DOHH2 (cell line): Measurements from ENCODE around the gene MAJIN.

Experiments used
- CTCF ChIP-seq: fragments of 200-600 bp; sonication (generic); IDR thresholded peaks from one replicate; pipeline ENCODE4 v1.5.1; 2014; ENCODE audit warnings: antibody characterized with exemption, mild to moderate bottlenecking, low read depth, low read length; ENCODE audit not compliant: poor library complexity, severe bottlenecking
- EZH2phosphoT487 ChIP-seq: fragments of 200-600 bp; sonication (generic); IDR thresholded peaks from 2 replicates; pipeline ENCODE4 v1.6.1; 2017; ENCODE audit warnings: borderline replicate concordance, mild to moderate bottlenecking, antibody characterized with exemption, low read length, moderate library complexity, mixed read lengths

- TF ChIP-seq CTCF (no peak), EZH2phosphoT487 (no peak)
Observed at GRCh38 chr11:64893194-64894069, 78.5 kb downstream of the MAJIN start.
